NCI-H748 treated with DMSO at 0.1 percent for 48 hours (cell line): ENCODE measurements around the gene PKN1.

Source experiments
- DNase-seq: peaks from one replicate; lab custom pipeline; 2025; lab: John Stamatoyannopoulos, UW

PKN1 gene

DNA sequence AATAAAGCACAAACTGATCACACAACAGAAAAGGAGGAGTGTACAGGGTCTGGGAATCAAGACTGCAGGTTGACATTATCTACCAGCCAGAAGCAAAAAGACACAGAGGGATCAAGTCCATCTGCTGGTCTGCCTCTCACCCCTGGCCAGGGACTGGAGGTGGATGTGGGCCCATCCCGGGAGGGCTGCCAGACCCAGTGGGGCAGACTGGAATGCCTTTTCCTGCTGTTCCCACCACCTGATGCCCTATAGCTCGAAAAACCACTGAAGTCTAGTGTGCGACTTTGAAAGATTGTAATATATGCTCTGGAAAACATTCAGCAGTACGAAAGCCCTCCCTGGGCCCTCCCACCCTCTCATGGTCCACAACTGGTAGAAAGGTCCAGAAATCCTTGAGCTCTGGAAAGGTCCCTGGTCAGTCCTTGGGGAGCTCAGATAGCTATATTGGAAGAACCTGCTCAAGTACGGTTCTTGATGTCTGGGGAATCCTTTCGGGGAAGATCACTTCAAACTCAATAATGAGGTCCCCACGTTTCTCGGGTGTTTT, 82.5 kb downstream of the PKN1 start:
- DNase-seq = no peak

DNA sequence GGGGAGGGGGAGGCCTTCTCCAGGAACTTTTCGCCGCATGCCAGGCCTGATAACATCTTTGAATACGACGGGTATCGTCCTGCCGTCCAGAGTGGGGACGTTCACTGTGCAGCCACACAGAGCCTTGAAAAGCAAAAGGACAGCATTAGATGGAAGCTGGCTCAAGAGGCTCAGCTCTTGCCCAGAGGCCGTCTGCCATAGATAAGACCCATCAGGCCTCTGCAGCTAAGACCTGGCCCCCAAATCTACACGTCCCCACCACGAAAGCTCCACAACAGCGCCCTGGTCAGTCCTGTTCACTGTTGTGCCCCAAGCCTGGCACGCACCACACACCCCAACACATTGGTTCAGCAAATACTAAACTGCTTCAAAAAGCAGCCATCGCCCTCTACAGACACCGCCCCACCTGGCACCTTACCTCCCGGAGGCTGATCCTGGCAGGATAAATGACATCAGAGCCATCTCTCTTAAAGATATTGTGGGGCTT, 83.0 kb downstream of the PKN1 start:
- DNase-seq = no peak

DNA sequence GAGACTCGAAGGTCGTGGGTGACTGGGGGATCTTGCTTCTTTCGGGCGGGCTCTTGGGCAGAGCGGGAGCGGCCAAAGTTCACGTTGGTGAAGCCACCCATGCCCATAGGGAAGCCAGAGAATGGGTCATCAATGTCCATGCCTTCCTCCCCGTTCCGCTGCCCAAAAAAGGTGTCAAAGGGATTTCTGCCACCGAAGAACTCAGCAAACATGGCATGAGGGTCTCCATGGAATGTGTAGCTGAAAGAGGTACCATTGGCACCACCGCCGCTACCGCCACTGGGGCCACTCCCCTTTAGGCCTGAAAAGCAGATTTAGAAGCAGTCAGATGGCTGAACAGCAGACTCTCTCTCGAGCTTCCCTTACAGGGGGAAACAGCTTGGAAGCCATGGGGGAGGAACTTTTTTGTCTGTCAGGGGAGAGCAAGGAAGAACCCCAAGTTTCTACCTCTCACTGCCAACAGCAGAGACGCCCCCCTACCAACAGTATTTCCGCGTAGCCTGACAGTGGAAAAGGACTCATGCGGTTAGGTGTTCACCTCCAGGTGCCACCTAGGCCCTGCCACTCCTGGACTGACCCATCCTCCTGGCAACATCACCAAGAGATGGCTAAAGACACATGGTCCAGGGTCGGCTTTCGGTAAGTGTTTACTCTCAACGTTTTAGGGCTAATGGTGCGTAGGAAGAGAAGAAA, 83.8 kb downstream of the PKN1 start:
- DNase-seq = no peak

DNA sequence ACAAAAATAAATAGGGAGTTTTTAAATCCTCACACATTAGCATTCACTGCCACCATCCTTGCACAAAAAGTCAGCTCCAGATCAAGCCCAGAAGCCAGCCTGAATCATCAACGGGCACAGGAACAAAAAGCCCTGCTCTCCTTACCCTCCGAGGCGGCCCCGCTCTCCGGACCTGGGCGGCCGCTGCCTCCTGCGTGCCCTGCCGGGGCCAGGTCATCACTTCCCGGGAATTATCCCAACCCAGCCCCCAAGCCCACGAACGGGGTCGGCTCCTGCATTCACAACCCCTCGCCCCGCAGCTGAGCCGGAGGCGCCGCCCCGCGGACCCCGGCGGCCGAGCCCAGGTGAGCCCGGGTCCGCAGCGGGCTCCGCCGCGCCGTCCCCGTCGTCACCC, 84.3 kb downstream of the PKN1 start:
- no peak for DNase-seq

- no peak for DNase-seq
These were observed 84.9 kb downstream of the PKN1 start, which contains the start of gene DNAJB1 for GRCh38 chr19:14517840-14518505. TSS of gene DNAJB1 (minus strand) at chr19:14518397. CDS start at chr19:14518349, 48 bp downstream.

DNA sequence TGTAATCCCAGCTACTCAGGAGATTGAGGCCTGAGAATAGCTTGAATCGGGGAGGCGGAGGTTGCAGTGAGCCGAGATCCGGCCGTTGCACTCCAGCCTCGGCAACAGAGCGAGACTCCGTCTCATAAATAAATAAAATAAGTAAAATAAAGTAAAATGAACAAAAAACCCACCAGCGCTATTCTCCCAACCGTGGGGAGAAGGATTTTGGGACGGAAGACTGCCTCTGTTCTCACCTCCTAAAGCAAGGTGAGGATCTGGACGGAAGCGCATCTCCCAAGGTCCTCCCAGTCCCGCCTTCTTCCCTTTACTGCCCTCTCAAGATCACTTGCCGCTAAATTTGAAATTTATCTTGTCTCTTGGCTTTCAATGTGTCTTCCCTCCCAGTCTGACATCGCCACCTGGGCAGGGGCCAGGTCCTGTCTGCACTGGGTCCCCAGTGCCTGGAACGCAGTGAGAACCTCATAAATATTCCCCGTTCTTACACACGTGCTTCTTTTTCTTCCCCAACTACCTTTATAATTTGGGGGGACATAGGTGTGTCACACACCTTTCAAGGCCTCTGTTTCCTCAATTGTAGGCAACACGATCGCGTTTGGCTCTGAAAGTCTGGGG, 86.2 kb downstream of the PKN1 start:
- DNase-seq = no peak

DNA sequence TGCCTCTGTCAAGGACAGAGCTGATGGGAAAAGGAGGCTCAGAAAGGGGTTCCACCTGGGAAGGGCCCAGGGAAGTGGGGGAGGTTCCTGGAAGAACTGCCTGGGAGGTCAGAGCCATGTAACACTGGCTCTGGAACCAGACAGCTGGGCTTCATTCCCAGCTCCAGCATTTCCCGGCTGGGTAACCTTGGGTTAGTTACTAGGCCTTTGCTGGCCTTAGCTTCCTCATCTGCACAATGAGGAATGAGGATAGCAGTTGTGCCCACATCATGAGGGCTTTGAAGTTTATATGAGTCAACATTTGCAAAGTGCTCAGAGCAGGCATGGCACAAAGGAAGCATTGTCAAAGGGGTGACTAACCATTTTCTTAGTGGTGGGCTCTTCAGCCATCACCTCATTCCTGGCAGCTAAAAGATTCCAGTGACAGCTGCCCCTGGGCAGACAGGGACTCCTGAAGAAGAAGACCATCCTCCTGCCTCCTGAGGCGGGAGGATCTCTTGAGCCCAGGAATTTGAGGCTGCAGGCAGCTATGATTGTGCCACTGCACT, 86.8 kb downstream of the PKN1 start:
- DNase-seq = no peak

- no peak for DNase-seq
These were observed 87.4 kb downstream of the PKN1 start for GRCh38 chr19:14520543-14520942.
